Activated T-cell treated with anti-CD3 and anti-CD28 coated beads for 4 hours (primary cell): Measurements from ENCODE around the gene PLCH2.
"Not testable (repeated sequence)": the region's sequence is repeated elsewhere in the genome, so short reads cannot be mapped to it uniquely, and the experiment has no call there.

Source experiments
- DNase-seq: peaks from one replicate; pipeline ENCODE4 v3.0.0-alpha.2; 2020

The PLCH2 gene

DNA sequence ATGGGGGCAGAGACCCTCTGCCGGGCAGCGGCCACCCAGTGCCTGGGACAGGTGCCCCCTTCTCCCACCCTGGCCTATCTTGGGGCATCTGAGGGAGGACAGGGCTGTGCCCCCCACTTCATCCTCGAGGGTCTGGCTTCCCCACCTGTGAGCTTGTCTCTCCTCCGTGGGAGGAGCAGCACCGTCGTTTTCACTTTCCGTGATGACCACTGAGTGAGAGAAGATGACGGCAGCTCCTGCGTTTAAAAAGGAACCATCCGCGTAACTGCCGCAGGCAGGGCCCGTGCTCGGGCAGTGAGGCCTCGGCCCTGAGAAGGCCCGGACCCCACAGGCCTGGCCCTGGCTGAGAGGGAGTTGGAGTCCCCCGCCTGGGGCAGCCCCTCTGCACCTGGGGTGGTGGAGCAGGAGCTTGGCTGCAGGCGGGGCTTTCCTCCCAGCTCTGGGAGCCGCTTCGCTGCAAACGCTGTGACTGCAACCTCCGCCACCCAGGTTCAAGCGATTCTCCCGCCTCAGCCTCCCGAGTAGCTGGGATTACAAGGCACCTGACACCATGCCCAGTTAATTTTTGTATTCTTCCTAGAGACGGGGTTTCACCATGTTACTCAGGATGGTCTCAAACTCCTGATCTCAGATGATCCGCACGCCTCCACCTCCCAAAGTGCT is 73.4 kb downstream of the PLCH2 start:
- not testable (repeated sequence) for DNase-seq

DNA sequence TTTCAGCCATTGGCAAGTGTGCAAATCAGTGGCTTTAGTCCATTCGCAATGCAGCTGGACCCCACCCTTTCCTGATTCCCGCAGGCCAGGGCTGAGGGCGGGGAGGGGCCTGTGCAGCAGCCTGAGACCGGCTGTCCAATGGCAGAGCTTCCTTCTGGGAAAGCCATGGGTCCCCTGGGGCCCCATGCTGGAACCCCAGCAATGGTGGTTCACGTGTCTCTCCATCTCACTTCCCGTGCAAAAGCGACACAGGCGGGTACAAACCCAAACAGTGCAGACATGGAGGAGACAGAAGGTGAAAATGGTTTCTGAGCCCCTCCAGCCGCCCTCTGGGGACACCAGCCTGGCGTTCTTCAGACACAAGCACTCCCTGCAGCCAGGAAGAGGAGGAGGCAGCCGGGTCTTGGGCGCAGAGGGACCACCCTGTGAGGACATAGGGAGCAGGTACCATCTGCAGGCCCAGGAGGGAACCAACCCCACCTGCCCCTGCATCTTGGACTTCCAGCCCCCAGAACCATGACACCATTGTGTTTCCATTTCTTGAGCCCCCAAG is 74.3 kb downstream of the PLCH2 start:
- DNase-seq = not testable (repeated sequence)

DNA sequence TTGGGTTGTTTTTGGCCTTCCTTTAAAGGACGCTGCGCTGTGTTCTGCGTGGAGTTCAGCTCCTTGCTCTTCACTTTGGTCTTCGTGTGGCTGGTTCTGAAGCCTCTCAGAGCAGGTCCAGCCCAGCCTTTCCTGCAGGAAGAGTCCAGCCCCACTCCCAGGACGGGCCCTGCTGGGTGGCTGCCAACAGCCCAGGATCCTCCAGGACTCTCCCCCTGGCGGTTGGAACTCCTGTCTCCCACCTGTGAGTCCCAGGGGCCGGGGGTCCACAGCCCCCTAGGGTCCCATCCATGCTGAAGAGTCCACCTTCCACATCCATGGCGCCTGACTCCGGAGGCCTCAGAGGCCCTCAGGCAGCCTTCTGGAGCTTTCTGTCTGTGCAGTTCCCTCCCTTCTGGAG is 75.5 kb downstream of the PLCH2 start:
- DNase-seq = not testable (repeated sequence)

DNA sequence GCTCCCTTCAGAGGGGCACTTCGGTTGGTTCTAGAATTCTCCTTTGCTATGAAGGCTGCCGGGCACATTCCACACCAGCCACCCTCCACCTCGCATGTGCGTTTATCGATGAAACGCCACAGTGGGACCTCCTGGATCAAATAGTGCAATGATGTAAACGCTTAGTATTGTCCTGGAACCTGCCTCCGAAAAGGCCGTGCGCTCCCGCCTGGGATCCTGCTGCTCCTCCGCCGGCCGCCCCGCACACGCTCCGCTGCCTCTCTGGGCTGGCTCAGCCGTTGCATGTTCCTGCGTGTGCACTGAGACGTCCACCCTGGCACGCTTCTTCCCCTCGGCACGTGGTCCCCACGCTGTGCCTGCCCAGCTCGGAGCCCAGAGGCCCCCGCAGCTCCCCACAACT is 76.1 kb downstream of the PLCH2 start:
- DNase-seq = no peak

DNA sequence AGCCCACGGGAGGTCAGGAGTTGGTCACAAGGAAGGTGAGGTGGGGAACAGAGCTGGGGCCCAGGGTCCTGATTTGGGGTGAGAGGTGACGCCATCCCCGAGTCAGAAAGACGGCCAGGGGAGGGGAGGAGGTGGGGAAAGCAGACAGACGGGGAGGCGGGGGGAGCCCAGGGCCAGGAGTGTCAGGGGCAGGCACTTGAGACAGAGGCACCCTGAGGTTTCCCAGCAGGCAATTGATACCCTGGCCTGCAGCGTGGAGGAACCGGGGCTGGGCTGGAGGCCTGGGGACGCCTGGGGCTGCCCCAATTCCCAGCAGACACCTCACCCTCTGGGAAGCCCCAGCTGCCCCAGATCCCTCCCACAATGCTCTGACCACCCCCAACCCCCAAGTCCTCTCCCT is 77.0 kb downstream of the PLCH2 start:
- not testable (repeated sequence) for DNase-seq

DNA sequence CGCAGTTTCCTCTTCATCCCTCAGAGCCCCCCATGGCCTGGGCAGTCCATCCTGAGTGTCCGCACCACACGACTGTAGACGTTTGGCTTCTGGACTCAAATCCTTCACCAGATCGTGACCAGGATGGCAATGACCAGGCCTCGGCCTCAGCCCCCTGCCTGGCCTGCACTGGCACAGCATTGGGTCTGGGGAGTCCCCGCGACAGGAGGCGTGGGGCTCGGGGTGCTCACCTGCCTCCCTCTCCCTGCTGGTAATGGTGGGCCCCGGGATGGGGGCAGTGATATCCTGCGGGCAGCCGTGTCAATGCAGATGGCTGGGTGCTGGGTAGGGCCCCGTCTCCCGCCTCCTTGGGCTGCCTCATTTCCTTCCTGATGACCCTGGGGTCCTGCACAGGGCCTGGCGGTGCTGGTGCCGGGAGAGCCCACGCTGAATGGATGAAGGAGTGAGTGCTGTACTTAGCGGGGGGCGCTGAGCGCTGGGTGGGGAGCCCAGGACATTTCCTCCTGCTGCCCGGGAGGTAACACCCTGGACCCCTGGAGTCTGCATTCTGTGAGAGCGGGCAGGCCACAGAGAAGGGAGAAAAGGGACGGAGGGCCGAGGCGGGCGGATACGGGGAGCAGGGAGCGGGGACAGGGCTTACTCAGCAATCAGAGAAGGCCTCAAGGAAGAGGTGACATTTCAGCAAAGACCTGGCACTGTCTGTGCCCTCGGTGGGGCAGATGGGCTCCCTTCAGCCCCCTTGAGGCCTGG is 78.0 kb downstream of the PLCH2 start:
- DNase-seq = no peak

DNA sequence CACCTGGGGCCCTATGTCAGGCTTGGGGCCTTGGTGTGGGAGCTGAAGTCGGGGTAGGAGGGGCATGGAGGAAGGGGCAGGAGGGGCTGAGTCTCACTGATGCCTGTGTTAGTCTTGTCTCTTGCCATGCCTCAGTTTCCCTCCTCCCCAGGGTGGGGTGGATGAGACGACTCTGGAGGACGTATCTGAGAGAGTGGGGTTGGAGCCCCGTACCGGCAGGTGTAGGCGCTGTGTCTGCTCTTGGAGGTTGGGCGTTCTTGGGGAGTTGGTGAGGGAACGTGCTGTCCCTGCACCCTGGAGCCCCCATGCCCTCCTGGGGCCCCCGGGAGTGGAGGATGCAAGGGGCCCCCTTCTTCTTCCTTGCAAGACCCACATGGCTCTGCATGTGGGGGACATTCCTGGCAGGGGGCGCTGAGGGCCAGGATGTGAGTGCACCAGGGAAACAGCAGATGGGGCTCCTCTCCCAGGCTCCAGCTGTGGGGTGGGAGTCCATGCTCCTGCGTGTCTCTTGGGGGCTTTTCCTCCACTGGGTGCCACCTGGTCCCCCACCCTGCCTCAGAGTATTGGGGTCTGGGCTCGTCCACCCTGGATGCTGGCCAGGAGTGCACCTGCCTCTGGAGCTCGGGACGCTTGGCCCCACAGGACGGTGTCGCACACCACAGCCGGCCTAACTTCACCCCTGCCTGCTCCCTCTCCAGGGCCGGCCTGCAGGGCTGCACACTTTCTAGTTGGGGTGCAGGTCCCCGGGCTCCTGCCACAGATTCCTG is 78.7 kb downstream of the PLCH2 start:
- no peak for DNase-seq
